Skeletal muscle tissue (tissue), 4 donors: ENCODE data around the gene ATP5MC2. TPM values are rescaled to one million over a fixed set of nuclear protein-coding genes. Genes with fewer than 3 reads are reported as not detected.
"Not testable (repeated sequence)": the region's sequence is repeated elsewhere in the genome, so short reads cannot be mapped to it uniquely, and the experiment has no call there.

Source experiments
- H3K27ac ChIP-seq: one replicate; pipeline ENCODE4 v1.7.0; 2013; ENCODE audit warnings: mild to moderate bottlenecking, low read depth, low read length, inconsistent platforms
- H3K27me3 ChIP-seq, 3 donors: one replicate each; pipeline ENCODE4 v1.7.0; 2013; ENCODE audit warnings: low read length in 3 of 3; ENCODE audit not compliant: control insufficient read depth in 3 of 3, insufficient read depth in 3 of 3
- H3K36me3 ChIP-seq, 3 donors: one replicate each; pipeline ENCODE4 v1.7.0; 2013; ENCODE audit warnings: low read length in 3 of 3; ENCODE audit not compliant: control insufficient read depth in 3 of 3, insufficient read depth in 3 of 3
- H3K4me1 ChIP-seq, 3 donors: one replicate each; pipeline ENCODE4 v1.7.0; 2013; ENCODE audit warnings: low read length in 3 of 3, mild to moderate bottlenecking in 3 of 3; ENCODE audit not compliant: control insufficient read depth in 3 of 3, insufficient read depth in 3 of 3
- H3K4me3 ChIP-seq, 3 donors: one replicate each; pipeline ENCODE4 v1.7.0; 2013; ENCODE audit warnings: low read length in 3 of 3
- H3K9ac ChIP-seq, 3 donors: one replicate each; pipeline ENCODE4 v1.7.0; 2013; ENCODE audit warnings: low read length in 3 of 3, mild to moderate bottlenecking in 3 of 3, moderate library complexity in 2 of 3, low read depth in 1 of 3
- H3K9me3 ChIP-seq, 3 donors: one replicate each; pipeline ENCODE4 v1.7.0; 2013; ENCODE audit warnings: low read length in 3 of 3; ENCODE audit not compliant: control insufficient read depth in 3 of 3
- total RNA-seq: library from RNA; depleted of rRNA; stranded (reverse); fragments of >200 nt; gene quantifications from one replicate; pipeline ENCODE4 v1.2.3, GENCODE V29; 2014
- donor health status: Osteomylitis.

The ATP5MC2 gene
- total RNA-seq, 1 donor from 2014 or later, result 253 TPM

GRCh38 chr12:53696285-53696654, 20.4 kb upstream of the ATP5MC2 start:
- peaks cover 45 to 54% (median 53%) of the 10 kb centered on the region in 3 donors for H3K27me3 ChIP-seq
- peaks cover 4 to 10% (median 7%) of the 10 kb centered on the region in 3 donors for H3K4me1 ChIP-seq
- H3K4me3 ChIP-seq, result peak overlapping the region in 2 of 3 donors; percentile 13 to 51
- H3K9me3 ChIP-seq, result no peaks in the 10 kb centered on the region
- H3K27ac ChIP-seq, result no peak overlapping the region
- H3K9ac ChIP-seq, result no peak overlapping the region
- no peaks in the 10 kb centered on the region for H3K36me3 ChIP-seq

GRCh38 chr12:53695152-53696145, 19.6 kb upstream of the ATP5MC2 start:
- Histone ChIP-seq H3K4me3 (no peak overlapping the region), H3K27ac (no peak overlapping the region), H3K36me3 (no peaks in the 10 kb centered on the region), H3K4me1 (peaks cover 4 to 10% (median 7%) of the 10 kb centered on the region in 3 donors), H3K9me3 (no peaks in the 10 kb centered on the region), H3K27me3 (peaks cover 45 to 53% (median 48%) of the 10 kb centered on the region in 3 donors), H3K9ac (no peak overlapping the region)

GRCh38 chr12:53694756-53695151, 18.9 kb upstream of the ATP5MC2 start:
- Histone ChIP-seq H3K4me3 (no peak overlapping the region), H3K27me3 (peaks cover 43 to 51% (median 44%) of the 10 kb centered on the region in 3 donors), H3K4me1 (peaks cover 4 to 10% (median 7%) of the 10 kb centered on the region in 3 donors), H3K27ac (no peak overlapping the region), H3K36me3 (no peaks in the 10 kb centered on the region), H3K9ac (no peak overlapping the region), H3K9me3 (no peaks in the 10 kb centered on the region)

- H3K9ac ChIP-seq, result no peak overlapping the region
- no peaks in the 10 kb centered on the region for H3K36me3 ChIP-seq
- H3K4me3 ChIP-seq, result no peak overlapping the region
- H3K27ac ChIP-seq, result no peak overlapping the region
- no peaks in the 10 kb centered on the region for H3K4me1 ChIP-seq
- H3K27me3 ChIP-seq, result no peaks in the 10 kb centered on the region
- H3K9me3 ChIP-seq, result no peaks in the 10 kb centered on the region
Measured at GRCh38 chr12:53688134-53688533, 12.3 kb upstream of the ATP5MC2 start.

- H3K27ac ChIP-seq, result no peak overlapping the region
- H3K36me3 ChIP-seq, result no peaks in the 10 kb centered on the region
- no peaks in the 10 kb centered on the region for H3K4me1 ChIP-seq
- H3K9ac ChIP-seq, result no peak overlapping the region
- H3K4me3 ChIP-seq, result no peak overlapping the region
- no peaks in the 10 kb centered on the region for H3K27me3 ChIP-seq
- no peaks in the 10 kb centered on the region for H3K9me3 ChIP-seq
Measured at GRCh38 chr12:53686436-53686835, 10.6 kb upstream of the ATP5MC2 start.

- no peaks in the 10 kb centered on the region for H3K9me3 ChIP-seq
- no peak overlapping the region for H3K27ac ChIP-seq
- H3K4me3 ChIP-seq, result no peak overlapping the region
- no peaks in the 10 kb centered on the region for H3K4me1 ChIP-seq
- H3K27me3 ChIP-seq, result no peaks in the 10 kb centered on the region
- H3K36me3 ChIP-seq, result no peaks in the 10 kb centered on the region
- no peak overlapping the region for H3K9ac ChIP-seq
Measured at GRCh38 chr12:53684654-53685220, 8.9 kb upstream of the ATP5MC2 start.

- Histone ChIP-seq H3K27ac (no peak overlapping the region), H3K4me3 (no peak overlapping the region), H3K4me1 (no peaks in the 10 kb centered on the region), H3K27me3 (no peaks in the 10 kb centered on the region), H3K36me3 (no peaks in the 10 kb centered on the region), H3K9me3 (no peaks in the 10 kb centered on the region), H3K9ac (no peak overlapping the region)
Measured at GRCh38 chr12:53683983-53684382, 8.1 kb upstream of the ATP5MC2 start.

- peaks cover 0 to under 1% (median under 1%) of the 10 kb centered on the region in 3 donors for H3K4me1 ChIP-seq
- no peaks in the 10 kb centered on the region for H3K27me3 ChIP-seq
- no peak overlapping the region for H3K27ac ChIP-seq
- H3K9ac ChIP-seq, result no peak overlapping the region
- H3K36me3 ChIP-seq, result no peaks in the 10 kb centered on the region
- no peaks in the 10 kb centered on the region for H3K9me3 ChIP-seq
- no peak overlapping the region for H3K4me3 ChIP-seq
Measured at GRCh38 chr12:53683494-53683893, 7.6 kb upstream of the ATP5MC2 start.

- not testable (repeated sequence) for H3K9me3 ChIP-seq, H3K9ac ChIP-seq, H3K27me3 ChIP-seq, H3K36me3 ChIP-seq, H3K4me3 ChIP-seq, H3K27ac ChIP-seq
- peaks cover 16 to 30% (median 22%) of the 10 kb centered on the region in 3 donors for H3K4me1 ChIP-seq
Measured at GRCh38 chr12:53680061-53680460, 4.2 kb upstream of the ATP5MC2 start.

GRCh38 chr12:53677800-53678148, 1.9 kb upstream of the ATP5MC2 start:
- Histone ChIP-seq H3K27ac (peak overlapping the region; percentile 94), H3K27me3 (no peaks in the 10 kb centered on the region), H3K4me1 (peaks cover 25 to 42% (median 32%) of the 10 kb centered on the region in 3 donors), H3K4me3 (peak overlapping the region; percentile 69 to 89 (median 86)), H3K9ac (peak overlapping the region; percentile 86 to 92 (median 87)), H3K36me3 (peaks cover 2 to 3% (median 2%) of the 10 kb centered on the region in 3 donors), H3K9me3 (no peaks in the 10 kb centered on the region)
